H1 (cell line): ENCODE measurements around the gene EYA2. TPM values are rescaled to one million over a fixed set of nuclear protein-coding genes. Genes with fewer than 3 reads are reported as not detected.

Experiments used
- CTCF ChIA-PET: fragments of 300-600 bp; sonication (Branson Sonifier 250); formaldehyde crosslinking; loops from one replicate; lab custom pipeline; 2021; ENCODE audit not compliant: partially characterized antibody; lab: Charles Lee
- POLR2A ChIA-PET: fragments of 300-600 bp; sonication (Branson Sonifier 250); formaldehyde crosslinking; loops from one replicate; lab custom pipeline; 2021; ENCODE audit warnings: inconsistent platforms; ENCODE audit not compliant: partially characterized antibody; lab: Charles Lee
- DNase-seq, 2 experiments: peaks; one replicate each; pipeline versions ENCODE4 v3.0.0 to v3.0.0-alpha.2; 2010 to 2022; ENCODE audit warnings: low spot score in 2 of 2, low read depth in 1 of 2, mixed read lengths in 1 of 2
- FAIRE-seq: peaks from 2 replicates; lab custom pipeline; 2011; peaks lifted over from hg19 to GRCh38; lab: Jason Lieb, UNC
- H2AFZ ChIP-seq: 2 replicates; pipeline ENCODE4 v1.8.1; 2012; ENCODE audit warnings: low read length, inconsistent platforms
- H2AK5ac ChIP-seq: 2 replicates; pipeline ENCODE4 v1.6.1; 2013; ENCODE audit warnings: low read depth, low read length
- H2BK120ac ChIP-seq: replicated peaks from 2 replicates; pipeline ENCODE3; 2013; ENCODE audit warnings: low read depth, low read length, inconsistent platforms
- H2BK12ac ChIP-seq: 2 replicates; pipeline ENCODE4 v1.6.1; 2013; ENCODE audit warnings: low read depth, low read length
- H2BK15ac ChIP-seq: 2 replicates; pipeline ENCODE4 v1.6.1; 2013; ENCODE audit warnings: low read length
- H2BK20ac ChIP-seq: 2 replicates; pipeline ENCODE4 v1.6.1; 2013; ENCODE audit warnings: low read length
- H2BK5ac ChIP-seq: 2 replicates; pipeline ENCODE4 v1.6.1; 2013; ENCODE audit warnings: low read depth, low read length
- H3K14ac ChIP-seq: 2 replicates; pipeline ENCODE4 v1.6.1; 2013; ENCODE audit warnings: inconsistent platforms; ENCODE audit not compliant: insufficient read length
- H3K18ac ChIP-seq: 2 replicates; pipeline ENCODE4 v1.6.1; 2013; ENCODE audit warnings: low read length; ENCODE audit errors: extremely low read depth
- H3K23ac ChIP-seq: 2 replicates; pipeline ENCODE4 v1.6.1; 2013; ENCODE audit warnings: inconsistent platforms; ENCODE audit not compliant: insufficient read length
- H3K23me2 ChIP-seq: 2 replicates; pipeline ENCODE4 v1.6.1; 2013; ENCODE audit warnings: low read depth, low read length
- H3K27ac ChIP-seq: 2 replicates; pipeline ENCODE4 v1.6.1; 2011; ENCODE audit warnings: low read depth, low read length, inconsistent platforms
- H3K27me3 ChIP-seq, 4 experiments: replicated peaks in 1 of 4; 1 replicate in 1 of 4; 2 replicates in 3 of 4; pipeline versions ENCODE4 v1.6.1 to v1.8.1; 2011 to 2013; ENCODE audit warnings: low read length in 3 of 4, mild to moderate bottlenecking in 3 of 4, inconsistent platforms in 2 of 4, mixed read lengths in 2 of 4, moderate library complexity in 1 of 4; ENCODE audit not compliant: control insufficient read depth in 3 of 4, insufficient read depth in 3 of 4; ENCODE audit errors: extremely low read depth in 1 of 4
- H3K36me3 ChIP-seq, 4 experiments: 2 replicates each; pipeline versions ENCODE4 v1.6.1 to v1.8.1; 2011 to 2013; ENCODE audit warnings: mild to moderate bottlenecking in 4 of 4, low read length in 3 of 4, moderate library complexity in 2 of 4, control low read depth in 1 of 4, inconsistent platforms in 1 of 4; ENCODE audit not compliant: insufficient read depth in 4 of 4, control insufficient read depth in 2 of 4
- H3K4ac ChIP-seq: replicated peaks from 2 replicates; pipeline ENCODE3; 2013; ENCODE audit warnings: low read length, low read depth, mixed read lengths, inconsistent platforms; ENCODE audit not compliant: insufficient read length
- H3K4me1 ChIP-seq, 4 experiments: replicated peaks in 1 of 4; 1 replicate in 1 of 4; 2 replicates in 3 of 4; pipeline versions ENCODE4 v1.6.1 to v1.8.1; 2011 to 2013; ENCODE audit warnings: low read length in 3 of 4, inconsistent platforms in 2 of 4, mixed read lengths in 1 of 4; ENCODE audit not compliant: insufficient read depth in 4 of 4, control insufficient read depth in 3 of 4
- H3K4me2 ChIP-seq, 2 experiments: 2 replicates each; pipeline versions ENCODE4 v1.6.1 to v1.8.1; 2011 to 2013; ENCODE audit warnings: low read depth in 2 of 2, low read length in 2 of 2, control low read depth in 1 of 2, inconsistent platforms in 1 of 2, mild to moderate bottlenecking in 1 of 2; ENCODE audit not compliant: insufficient read depth in 1 of 2
- H3K4me3 ChIP-seq, 4 experiments: fragments of 200-600, 300-600 bp in 1 of 4; sonication (generic), shearing (Covaris generic), sonication (Bioruptor Twin) in 1 of 4; 2 replicates each; pipeline versions ENCODE4 v1.5.1 to v1.8.1; 2011 to 2016; ENCODE audit warnings: low read length in 4 of 4, low read depth in 3 of 4, control low read depth in 2 of 4, inconsistent platforms in 2 of 4, mild to moderate bottlenecking in 2 of 4, mixed read lengths in 1 of 4, moderate library complexity in 1 of 4; ENCODE audit not compliant: insufficient read depth in 2 of 4; ENCODE audit errors: extremely low read depth in 1 of 4
- H3K56ac ChIP-seq: replicated peaks from 2 replicates; pipeline ENCODE3; 2013; ENCODE audit warnings: low read depth, mild to moderate bottlenecking, mixed read lengths, low read length, inconsistent platforms; ENCODE audit not compliant: insufficient read length
- H3K79me1 ChIP-seq: 2 replicates; pipeline ENCODE4 v1.6.1; 2013; ENCODE audit warnings: low read depth, low read length, control low read depth
- H3K79me2 ChIP-seq, 2 experiments: 2 replicates each; pipeline versions ENCODE4 v1.6.1 to v1.8.1; 2012 to 2013; ENCODE audit warnings: low read length in 2 of 2, mild to moderate bottlenecking in 2 of 2, inconsistent platforms in 1 of 2; ENCODE audit not compliant: insufficient read depth in 2 of 2, control insufficient read depth in 1 of 2
- H3K9ac ChIP-seq, 4 experiments: replicated peaks in 1 of 4; 1 replicate in 1 of 4; 2 replicates in 3 of 4; pipeline versions ENCODE4 v1.6.1 to v1.8.1; 2011 to 2013; ENCODE audit warnings: low read depth in 3 of 4, low read length in 3 of 4, control low read depth in 2 of 4, mild to moderate bottlenecking in 2 of 4, moderate library complexity in 2 of 4, inconsistent platforms in 1 of 4; ENCODE audit errors: extremely low read depth in 1 of 4
- H3K9me3 ChIP-seq, 2 experiments: 2 replicates each; pipeline versions ENCODE4 v1.6.1 to v1.8.1; 2012 to 2013; ENCODE audit warnings: mild to moderate bottlenecking in 2 of 2, moderate library complexity in 2 of 2, control low read depth in 1 of 2, inconsistent platforms in 1 of 2, low read depth in 1 of 2, low read length in 1 of 2, mixed read lengths in 1 of 2; ENCODE audit not compliant: insufficient read depth in 2 of 2
- H4K20me1 ChIP-seq, 2 experiments: replicated peaks in 1 of 2; 2 replicates each; pipeline versions ENCODE3 to v1.8.1; 2011 to 2013; ENCODE audit warnings: inconsistent platforms in 2 of 2, low read length in 2 of 2, mild to moderate bottlenecking in 1 of 2; ENCODE audit not compliant: insufficient read depth in 2 of 2, control insufficient read depth in 1 of 2
- H4K5ac ChIP-seq: 2 replicates; pipeline ENCODE4 v1.6.1; 2013; ENCODE audit warnings: low read length, low read depth, mixed read lengths, inconsistent platforms; ENCODE audit not compliant: insufficient read length
- H4K8ac ChIP-seq: 2 replicates; pipeline ENCODE4 v1.8.0; 2013; ENCODE audit warnings: mild to moderate bottlenecking, moderate library complexity, low read length, inconsistent platforms; ENCODE audit not compliant: insufficient read depth; ENCODE audit errors: extremely low read depth
- H4K91ac ChIP-seq: replicated peaks from 2 replicates; pipeline ENCODE3; 2013; ENCODE audit warnings: low read length, mixed read lengths, inconsistent platforms; ENCODE audit not compliant: insufficient read length
- ATF2 ChIP-seq: IDR thresholded peaks from 2 replicates; pipeline ENCODE4 v1.6.1; 2012; ENCODE audit warnings: low read length, inconsistent platforms
- BACH1 ChIP-seq: IDR thresholded peaks from 2 replicates; pipeline ENCODE4 v1.6.1; 2012; ENCODE audit warnings: low read length, improper control_type of control experiment
- BCL11A ChIP-seq, 2 experiments: IDR thresholded peaks; one replicate each; pipeline ENCODE4 v1.6.1; 2011; ENCODE audit warnings: low read depth in 2 of 2, low read length in 2 of 2, mild to moderate bottlenecking in 2 of 2
- CEBPB ChIP-seq: IDR thresholded peaks from 2 replicates; pipeline ENCODE4 v1.6.1; 2012; ENCODE audit warnings: low read depth, low read length
- CREB1 ChIP-seq: IDR thresholded peaks from 2 replicates; pipeline ENCODE4 v1.6.1; 2012; ENCODE audit warnings: inconsistent platforms
- GTF2F1 ChIP-seq: IDR thresholded peaks from 2 replicates; pipeline ENCODE4 v1.6.1; 2012; ENCODE audit warnings: low read depth, low read length, improper control_type of control experiment, borderline replicate concordance
- JUND ChIP-seq: IDR thresholded peaks from 2 replicates; pipeline ENCODE4 v1.6.1; 2011; ENCODE audit warnings: mild to moderate bottlenecking, improper control_type of control experiment, low read length
- RFX5 ChIP-seq: IDR thresholded peaks from 2 replicates; pipeline ENCODE4 v1.6.1; 2011; ENCODE audit warnings: low read depth, low read length, improper control_type of control experiment, borderline replicate concordance
- TAF1 ChIP-seq: IDR thresholded peaks from 2 replicates; pipeline ENCODE4 v1.6.1; 2011; ENCODE audit warnings: mild to moderate bottlenecking, low read depth, low read length
- TAF7 ChIP-seq: optimal IDR thresholded peaks from 2 replicates; pipeline ENCODE3; 2011; ENCODE audit warnings: low read depth, mild to moderate bottlenecking, inconsistent platforms, low read length, moderate library complexity, borderline replicate concordance
- TEAD4 ChIP-seq: IDR thresholded peaks from 2 replicates; pipeline ENCODE4 v1.6.1; 2012; ENCODE audit warnings: low read depth, low read length, inconsistent platforms, mixed read lengths
- USF2 ChIP-seq: IDR thresholded peaks from 2 replicates; pipeline ENCODE4 v1.6.1; 2011; ENCODE audit warnings: low read length, improper control_type of control experiment
- WGBS, 2 experiments: shearing (Covaris generic) in 1 of 2; methylation state at CpG; one replicate each; pipeline versions ENCODE4 v1.1.6 to v1.1.7; 2013 to 2015; ENCODE audit warnings: low lambda C conversion rate in 2 of 2, mixed read lengths in 2 of 2, inconsistent platforms in 1 of 2, low coverage in 1 of 2, missing lambda C conversion rate in 1 of 2; ENCODE audit not compliant: insufficient replicate concordance in 2 of 2, insufficient coverage in 1 of 2, insufficient read length in 1 of 2; ENCODE audit errors: extremely low coverage in 1 of 2, missing lambda C conversion rate in 1 of 2; 5-methylcytosine and 5-hydroxymethylcytosine counted together
- polyA plus RNA-seq, 7 experiments: library from polyadenylated mRNA; depleted of rRNA in 3 of 7; stranded (reverse) in 5 of 7; unstranded in 2 of 7; fragments of >200 nt in 5 of 7; fragments of 200-250 nt in 2 of 7; gene quantifications; 1 replicate in 5 of 7; 2 replicates in 1 of 7; 4 replicates in 1 of 7; pipeline versions ENCODE4 v1.2.1 to v1.2.3, GENCODE V29; 2011 to 2013; ENCODE audit warnings: missing spikeins in 2 of 7, mixed read lengths in 2 of 7
- total RNA-seq: library from RNA; stranded (reverse); fragmentation: NEBNext Ultra II Directional; extraction: Animal tissue kit (Norgen Biotek cat#: 25700); gene quantifications from 2 replicates; pipeline ENCODE4 v1.2.1, GENCODE V29; 2021

Gene EYA2
- total and polyA plus RNA-seq, 2 of the 8 experiments (the other 6 are each of a cell fraction or from before 2014, with no cell fraction given): 1.6 to 1.7 TPM

GRCh38 chr20:46965477-46965876 lies 70.8 kb downstream of the EYA2 start:
- Histone ChIP-seq H4K91ac (no peak overlapping the region), H2AFZ (no peak overlapping the region), H3K23me2 (no peaks in the 10 kb centered on the region), H3K9ac (no peak overlapping the region), H3K14ac (no peak overlapping the region), H3K36me3 (no peaks in the 10 kb centered on the region), H2AK5ac (no peak overlapping the region), H3K23ac (no peak overlapping the region), H3K56ac (no peak overlapping the region), H2BK20ac (0 out of 2 replicates have a peak overlapping the region, but pooled peaks have one; percentile 80), H3K18ac (peak overlapping the region; percentile 38; the same call in 1 of the 2 replicates), H2BK12ac (peak overlapping the region; percentile 81; the same call in 1 of the 2 replicates), H4K20me1 (no peaks in the 10 kb centered on the region), H3K79me2 (no peaks in the 10 kb centered on the region), H3K9me3 (no peaks in the 10 kb centered on the region), H4K8ac (no peak overlapping the region; the same call in 1 of the 2 replicates), H3K4ac (no peak overlapping the region), H2BK15ac (no peak overlapping the region), H3K4me3 (no peak overlapping the region), H3K27ac (no peak overlapping the region), H4K5ac (no peak overlapping the region), H3K4me1 (peaks cover 0 to 3% (median 0%) of the 10 kb centered on the region in 4 experiments; a peak in 1 of 7 replicates), H2BK5ac (0 out of 2 replicates have a peak overlapping the region, but pooled peaks have one; percentile 31), H3K27me3 (no peaks in the 10 kb centered on the region; a peak in 1 of 7 replicates), H3K4me2 (no peak overlapping the region), H2BK120ac (no peak overlapping the region), H3K79me1 (no peaks in the 10 kb centered on the region)
- no peak for DNase-seq
- no peak for FAIRE-seq
- 97% methylated on average over 14 of the region's 14 CpGs; no CpG with 5 or more reads in 1 of the 2 experiments for WGBS, 2 experiments
- POLR2A ChIA-PET: no interaction called here
- CTCF ChIA-PET: interaction anchor here (0.7 to 1.9 kb wide), 5 partner anchors 11 to 207 kb away, joined by 3 to 6 read pairs (median 3); no protein-coding TSS in a partner anchor
- TF ChIP-seq GTF2F1 (no peak), TEAD4 (no peak), USF2 (no peak), RFX5 (no peak), CREB1 (no peak), BCL11A (IDR thresholded peaks at IDR 0.05; ENCODE audit: low read depth in 2 of 2, low read length in 2 of 2) (no peak), JUND (no peak), CEBPB (no peak), BACH1 (no peak), TAF7 (no peak), ATF2 (no peak), TAF1 (no peak)
